CD4-positive, alpha-beta T cell treated with Interleukin-17A for 1 hour (primary cell): ENCODE data around the gene C1QTNF1.

Experiments used
- DNase-seq: peaks from one replicate; pipeline ENCODE4 v3.0.0-alpha.2; 2020

The C1QTNF1 gene

DNA sequence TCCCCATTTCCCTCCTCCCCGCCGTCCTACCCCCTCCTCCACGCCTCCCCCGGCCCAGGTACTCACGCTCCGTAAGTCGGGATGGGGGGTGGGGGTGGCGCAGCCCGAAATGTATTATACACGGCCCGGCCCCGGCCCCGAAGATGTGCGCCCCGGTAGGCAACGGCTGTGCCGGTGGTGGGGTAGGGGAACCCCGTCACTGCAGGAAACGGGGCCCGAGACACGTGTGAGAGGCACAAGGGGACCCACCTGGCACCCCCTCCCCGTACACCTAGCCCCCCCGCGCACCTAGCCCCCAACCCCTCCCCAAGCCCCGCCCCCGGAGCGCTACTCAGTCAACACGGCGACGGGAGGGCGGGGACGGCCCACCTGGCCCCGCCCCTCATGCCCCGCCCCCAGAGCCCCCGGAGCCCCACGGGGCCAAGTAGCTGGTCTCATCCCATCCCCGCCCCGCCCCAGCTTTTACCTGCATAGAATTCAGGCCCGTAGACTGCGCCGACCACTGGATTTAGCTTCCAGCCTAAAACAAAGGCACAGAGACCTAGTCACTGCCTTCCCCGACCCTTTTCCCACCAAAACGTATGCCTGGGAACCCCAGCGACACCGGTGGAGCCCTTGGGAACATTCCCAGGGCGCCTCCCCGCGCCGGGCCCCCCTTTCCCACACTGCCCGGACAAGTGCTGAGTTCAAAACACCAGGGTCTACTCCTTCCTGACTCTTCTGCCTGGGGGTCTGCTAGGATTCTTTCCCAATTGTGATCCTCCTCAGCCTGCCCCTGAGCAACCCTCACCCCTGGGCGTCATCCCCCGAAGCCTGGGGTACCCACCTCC lies 73.5 kb downstream of the C1QTNF1 start:
- no peak for DNase-seq

DNA sequence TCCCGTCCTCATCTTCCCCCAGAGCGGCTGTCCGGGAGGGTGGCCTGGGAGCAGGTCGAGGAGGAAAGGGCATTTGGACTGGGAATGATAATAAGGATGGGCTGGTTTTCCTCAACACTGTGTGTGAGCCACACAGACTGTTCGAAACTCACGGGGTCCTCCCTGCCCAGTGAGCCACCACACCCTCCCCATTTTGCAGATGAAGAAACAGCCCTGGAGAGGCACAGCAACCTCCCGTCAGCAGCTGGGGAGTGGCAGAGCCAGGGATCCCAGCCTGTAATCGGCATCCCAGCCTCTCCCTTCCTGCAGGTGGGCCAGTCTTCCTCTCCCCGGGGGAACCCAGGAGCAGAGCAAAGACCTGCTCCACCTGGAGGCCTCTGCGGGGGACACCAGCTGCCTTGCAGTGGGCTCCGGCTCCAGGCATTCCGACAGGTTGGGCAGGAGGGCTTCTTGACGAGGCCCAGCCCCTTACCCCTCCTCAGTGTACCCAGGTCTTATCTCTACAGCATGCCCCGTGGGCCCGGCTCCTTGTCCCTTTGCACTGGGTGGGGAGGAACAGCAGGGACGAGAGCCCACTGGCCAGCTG lies 74.4 kb downstream of the C1QTNF1 start:
- no peak for DNase-seq
